GM12878 (cell line): ENCODE data around the gene MCEMP1. TPM values are rescaled to one million over a fixed set of nuclear protein-coding genes. Genes with fewer than 3 reads are reported as not detected.

Experiments
- CHD1 ChIP-seq: IDR thresholded peaks from 2 replicates; pipeline ENCODE4 v1.6.1; 2012; ENCODE audit warnings: low read depth, low read length, improper control_type of control experiment
- CHD2 ChIP-seq: IDR thresholded peaks from 2 replicates; pipeline ENCODE4 v1.6.1; 2011; ENCODE audit warnings: low read depth, low read length, improper control_type of control experiment, borderline replicate concordance
- CREB1 ChIP-seq: IDR thresholded peaks from 2 replicates; pipeline ENCODE4 v1.6.1; 2012; ENCODE audit warnings: low read depth, mild to moderate bottlenecking, inconsistent platforms
- EP300 ChIP-seq, 2 experiments: fragments of 150-350 bp in 1 of 2; IDR thresholded peaks; 2 replicates each; pipeline ENCODE4 v1.6.1; 2011 to 2012; ENCODE audit warnings: low read depth in 2 of 2, low read length in 2 of 2, borderline replicate concordance in 1 of 2, improper control_type of control experiment in 1 of 2, inconsistent platforms in 1 of 2; ENCODE audit not compliant: control insufficient read depth in 1 of 2
- ETV6 ChIP-seq, 2 experiments: fragments of 450-650 bp in 1 of 2; IDR thresholded peaks in 1 of 2; conservative IDR thresholded peaks in 1 of 2; 2 replicates each; pipeline ENCODE4 v1.6.1; 2014; ENCODE audit warnings: antibody characterized with exemption in 1 of 2, borderline replicate concordance in 1 of 2, low read depth in 1 of 2, mild to moderate bottlenecking in 1 of 2, moderate library complexity in 1 of 2
- IKZF2 ChIP-seq, 2 experiments: fragments of 450-650 bp; IDR thresholded peaks; 2 replicates each; pipeline ENCODE4 v1.6.1; 2017; ENCODE audit warnings: mild to moderate bottlenecking in 2 of 2, moderate library complexity in 2 of 2
- NFYA ChIP-seq: IDR thresholded peaks from 2 replicates; pipeline ENCODE4 v1.6.1; 2011; ENCODE audit warnings: low read depth, mild to moderate bottlenecking, low read length, improper control_type of control experiment, borderline replicate concordance
- PAX8 ChIP-seq: fragments of 450-650 bp; IDR thresholded peaks from 2 replicates; pipeline ENCODE4 v1.6.1; 2017; ENCODE audit warnings: mild to moderate bottlenecking, moderate library complexity
- RAD51 ChIP-seq: fragments of 450-650 bp; IDR thresholded peaks from 2 replicates; pipeline ENCODE4 v1.6.1; 2016; ENCODE audit warnings: moderate library complexity, mild to moderate bottlenecking, inconsistent platforms
- RCOR1 ChIP-seq: conservative IDR thresholded peaks from 2 replicates; pipeline ENCODE4 v1.6.1; 2012; ENCODE audit warnings: low read depth, low read length, improper control_type of control experiment
- SMAD5 ChIP-seq: IDR thresholded peaks from 2 replicates; pipeline ENCODE4 v1.6.1; 2016; ENCODE audit warnings: antibody characterized with exemption, low read depth
- ZZZ3 ChIP-seq: IDR thresholded peaks from 2 replicates; pipeline ENCODE4 v1.6.1; 2011; ENCODE audit warnings: low read depth; ENCODE audit not compliant: control insufficient read depth, insufficient read length
- polyA plus RNA-seq, 11 experiments: library from polyadenylated mRNA; depleted of rRNA in 4 of 11; unstranded in 6 of 11; stranded (reverse) in 5 of 11; fragments of >200 nt; fragmentation: Nextera tagmentation in 4 of 11; fragmentation: Illumina TruSeq in 1 of 11; extraction: Ambion mirVana in 4 of 11; extraction: Trizol in 1 of 11; gene quantifications; 1 replicate in 1 of 11; 2 replicates in 10 of 11; pipeline versions ENCODE4 v1.2.1 to v1.2.3, GENCODE V29; 2011 to 2016; ENCODE audit warnings: inconsistent platforms in 2 of 11, missing spikeins in 2 of 11, low read depth in 1 of 11
- total RNA-seq, 4 experiments: library from RNA; depleted of rRNA in 3 of 4; stranded (reverse); fragments of >200 nt in 3 of 4; fragmentation: Illumina TruSeq in 1 of 4; extraction: Trizol in 1 of 4; gene quantifications; 2 replicates each; pipeline versions ENCODE4 v1.2.1 to v1.2.3, GENCODE V29; 2013 to 2021
- TF ChIP-seq, protein P1 (sequence below): fragments of 450-650 bp; IDR thresholded peaks from 2 replicates; pipeline ENCODE4 v1.6.1; 2017; ENCODE audit warnings: mild to moderate bottlenecking, moderate library complexity
- TF ChIP-seq, protein P2 (sequence below): fragments of 450-650 bp; conservative IDR thresholded peaks from 2 replicates; pipeline ENCODE4 v1.6.1; 2017; ENCODE audit warnings: mild to moderate bottlenecking, moderate library complexity
- TF ChIP-seq, protein P3 (sequence below): fragments of 450-650 bp; IDR thresholded peaks from 2 replicates; pipeline ENCODE4 v1.6.1; 2017; ENCODE audit warnings: low read depth, mild to moderate bottlenecking, moderate library complexity
- TF ChIP-seq, protein P4 (sequence below): IDR thresholded peaks from 2 replicates; pipeline ENCODE4 v1.6.1; 2012; ENCODE audit warnings: low read depth, low read length, improper control_type of control experiment

MCEMP1 gene
- total and polyA plus RNA-seq, 10 of the 15 experiments (the other 5 are each of a cell fraction or from before 2014, with no cell fraction given) = 0.08 to 0.55 (median 0.26) TPM; not detected in 1

DNA sequence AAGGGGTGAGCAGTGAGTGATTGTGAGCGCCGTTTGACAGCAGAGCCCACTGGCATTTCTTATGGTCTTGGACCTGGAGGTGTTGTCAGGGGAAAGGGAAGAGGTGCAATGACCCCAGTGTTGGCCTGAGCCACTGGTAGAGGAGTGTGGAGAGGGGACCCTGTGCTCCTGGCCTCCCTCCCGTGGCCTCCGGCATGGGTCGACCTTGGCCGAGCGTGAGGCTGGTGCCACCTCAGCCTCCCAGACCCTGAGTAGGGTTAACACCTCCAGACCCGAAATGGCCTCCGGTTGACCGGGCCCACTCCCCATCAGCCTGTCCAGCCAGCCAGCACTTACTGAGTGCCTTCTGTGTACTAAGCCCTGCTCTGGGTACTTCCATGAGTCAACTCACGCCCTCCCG is 10.3 kb downstream of the MCEMP1 start (continued):
- TF ChIP-seq, protein P1, sequence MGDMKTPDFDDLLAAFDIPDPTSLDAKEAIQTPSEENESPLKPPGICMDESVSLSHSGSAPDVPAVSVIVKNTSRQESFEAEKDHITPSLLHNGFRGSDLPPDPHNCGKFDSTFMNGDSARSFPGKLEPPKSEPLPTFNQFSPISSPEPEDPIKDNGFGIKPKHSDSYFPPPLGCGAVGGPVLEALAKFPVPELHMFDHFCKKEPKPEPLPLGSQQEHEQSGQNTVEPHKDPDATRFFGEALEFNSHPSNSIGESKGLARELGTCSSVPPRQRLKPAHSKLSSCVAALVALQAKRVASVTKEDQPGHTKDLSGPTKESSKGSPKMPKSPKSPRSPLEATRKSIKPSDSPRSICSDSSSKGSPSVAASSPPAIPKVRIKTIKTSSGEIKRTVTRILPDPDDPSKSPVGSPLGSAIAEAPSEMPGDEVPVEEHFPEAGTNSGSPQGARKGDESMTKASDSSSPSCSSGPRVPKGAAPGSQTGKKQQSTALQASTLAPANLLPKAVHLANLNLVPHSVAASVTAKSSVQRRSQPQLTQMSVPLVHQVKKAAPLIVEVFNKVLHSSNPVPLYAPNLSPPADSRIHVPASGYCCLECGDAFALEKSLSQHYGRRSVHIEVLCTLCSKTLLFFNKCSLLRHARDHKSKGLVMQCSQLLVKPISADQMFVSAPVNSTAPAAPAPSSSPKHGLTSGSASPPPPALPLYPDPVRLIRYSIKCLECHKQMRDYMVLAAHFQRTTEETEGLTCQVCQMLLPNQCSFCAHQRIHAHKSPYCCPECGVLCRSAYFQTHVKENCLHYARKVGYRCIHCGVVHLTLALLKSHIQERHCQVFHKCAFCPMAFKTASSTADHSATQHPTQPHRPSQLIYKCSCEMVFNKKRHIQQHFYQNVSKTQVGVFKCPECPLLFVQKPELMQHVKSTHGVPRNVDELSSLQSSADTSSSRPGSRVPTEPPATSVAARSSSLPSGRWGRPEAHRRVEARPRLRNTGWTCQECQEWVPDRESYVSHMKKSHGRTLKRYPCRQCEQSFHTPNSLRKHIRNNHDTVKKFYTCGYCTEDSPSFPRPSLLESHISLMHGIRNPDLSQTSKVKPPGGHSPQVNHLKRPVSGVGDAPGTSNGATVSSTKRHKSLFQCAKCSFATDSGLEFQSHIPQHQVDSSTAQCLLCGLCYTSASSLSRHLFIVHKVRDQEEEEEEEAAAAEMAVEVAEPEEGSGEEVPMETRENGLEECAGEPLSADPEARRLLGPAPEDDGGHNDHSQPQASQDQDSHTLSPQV = no peak
- TF ChIP-seq ETV6 (conservative IDR thresholded peaks at IDR 0.05 in 1 of 2, IDR thresholded peaks at IDR 0.05 in 1 of 2; ENCODE audit: borderline replicate concordance in 1 of 2, low read depth in 1 of 2) = no peak
- no peak for TF ChIP-seq EP300 (IDR thresholded peaks at IDR 0.05; ENCODE audit: borderline replicate concordance in 1 of 2, control insufficient read depth in 1 of 2, low read depth in 2 of 2, low read length in 2 of 2)
- TF ChIP-seq RAD51 = no peak
- no peak for TF ChIP-seq CHD2
- TF ChIP-seq RCOR1 = no peak
- TF ChIP-seq, protein P2, sequence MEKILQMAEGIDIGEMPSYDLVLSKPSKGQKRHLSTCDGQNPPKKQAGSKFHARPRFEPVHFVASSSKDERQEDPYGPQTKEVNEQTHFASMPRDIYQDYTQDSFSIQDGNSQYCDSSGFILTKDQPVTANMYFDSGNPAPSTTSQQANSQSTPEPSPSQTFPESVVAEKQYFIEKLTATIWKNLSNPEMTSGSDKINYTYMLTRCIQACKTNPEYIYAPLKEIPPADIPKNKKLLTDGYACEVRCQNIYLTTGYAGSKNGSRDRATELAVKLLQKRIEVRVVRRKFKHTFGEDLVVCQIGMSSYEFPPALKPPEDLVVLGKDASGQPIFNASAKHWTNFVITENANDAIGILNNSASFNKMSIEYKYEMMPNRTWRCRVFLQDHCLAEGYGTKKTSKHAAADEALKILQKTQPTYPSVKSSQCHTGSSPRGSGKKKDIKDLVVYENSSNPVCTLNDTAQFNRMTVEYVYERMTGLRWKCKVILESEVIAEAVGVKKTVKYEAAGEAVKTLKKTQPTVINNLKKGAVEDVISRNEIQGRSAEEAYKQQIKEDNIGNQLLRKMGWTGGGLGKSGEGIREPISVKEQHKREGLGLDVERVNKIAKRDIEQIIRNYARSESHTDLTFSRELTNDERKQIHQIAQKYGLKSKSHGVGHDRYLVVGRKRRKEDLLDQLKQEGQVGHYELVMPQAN = no peak
- no peak for TF ChIP-seq CHD1
- no peak for TF ChIP-seq ZZZ3
- TF ChIP-seq, protein P3, sequence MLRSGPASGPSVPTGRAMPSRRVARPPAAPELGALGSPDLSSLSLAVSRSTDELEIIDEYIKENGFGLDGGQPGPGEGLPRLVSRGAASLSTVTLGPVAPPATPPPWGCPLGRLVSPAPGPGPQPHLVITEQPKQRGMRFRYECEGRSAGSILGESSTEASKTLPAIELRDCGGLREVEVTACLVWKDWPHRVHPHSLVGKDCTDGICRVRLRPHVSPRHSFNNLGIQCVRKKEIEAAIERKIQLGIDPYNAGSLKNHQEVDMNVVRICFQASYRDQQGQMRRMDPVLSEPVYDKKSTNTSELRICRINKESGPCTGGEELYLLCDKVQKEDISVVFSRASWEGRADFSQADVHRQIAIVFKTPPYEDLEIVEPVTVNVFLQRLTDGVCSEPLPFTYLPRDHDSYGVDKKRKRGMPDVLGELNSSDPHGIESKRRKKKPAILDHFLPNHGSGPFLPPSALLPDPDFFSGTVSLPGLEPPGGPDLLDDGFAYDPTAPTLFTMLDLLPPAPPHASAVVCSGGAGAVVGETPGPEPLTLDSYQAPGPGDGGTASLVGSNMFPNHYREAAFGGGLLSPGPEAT = no peak
- TF ChIP-seq PAX8 = no peak
- TF ChIP-seq IKZF2 (IDR thresholded peaks at IDR 0.05) = no peak
- 0 out of 2 replicates have a peak, but pooled peaks have one; percentile 8 for TF ChIP-seq CREB1
- TF ChIP-seq, protein P4, sequence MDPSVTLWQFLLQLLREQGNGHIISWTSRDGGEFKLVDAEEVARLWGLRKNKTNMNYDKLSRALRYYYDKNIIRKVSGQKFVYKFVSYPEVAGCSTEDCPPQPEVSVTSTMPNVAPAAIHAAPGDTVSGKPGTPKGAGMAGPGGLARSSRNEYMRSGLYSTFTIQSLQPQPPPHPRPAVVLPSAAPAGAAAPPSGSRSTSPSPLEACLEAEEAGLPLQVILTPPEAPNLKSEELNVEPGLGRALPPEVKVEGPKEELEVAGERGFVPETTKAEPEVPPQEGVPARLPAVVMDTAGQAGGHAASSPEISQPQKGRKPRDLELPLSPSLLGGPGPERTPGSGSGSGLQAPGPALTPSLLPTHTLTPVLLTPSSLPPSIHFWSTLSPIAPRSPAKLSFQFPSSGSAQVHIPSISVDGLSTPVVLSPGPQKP = no peak
- TF ChIP-seq NFYA = no peak
- no peak; the same call in 1 of the 2 replicates for TF ChIP-seq SMAD5
